Loucy (cell line): Measurements from ENCODE around the gene SYT6.

Experiments used
- CTCF ChIP-seq: fragments of 200-600 bp; sonication (generic); conservative IDR thresholded peaks from 2 replicates; pipeline ENCODE4 v1.5.1; 2014; ENCODE audit warnings: mild to moderate bottlenecking, antibody characterized with exemption, low read length
- EZH2phosphoT487 ChIP-seq: fragments of 200-600 bp; IDR thresholded peaks from 2 replicates; pipeline ENCODE4 v1.6.1; 2018; ENCODE audit warnings: antibody characterized with exemption, mild to moderate bottlenecking, moderate library complexity, borderline replicate concordance

DNA sequence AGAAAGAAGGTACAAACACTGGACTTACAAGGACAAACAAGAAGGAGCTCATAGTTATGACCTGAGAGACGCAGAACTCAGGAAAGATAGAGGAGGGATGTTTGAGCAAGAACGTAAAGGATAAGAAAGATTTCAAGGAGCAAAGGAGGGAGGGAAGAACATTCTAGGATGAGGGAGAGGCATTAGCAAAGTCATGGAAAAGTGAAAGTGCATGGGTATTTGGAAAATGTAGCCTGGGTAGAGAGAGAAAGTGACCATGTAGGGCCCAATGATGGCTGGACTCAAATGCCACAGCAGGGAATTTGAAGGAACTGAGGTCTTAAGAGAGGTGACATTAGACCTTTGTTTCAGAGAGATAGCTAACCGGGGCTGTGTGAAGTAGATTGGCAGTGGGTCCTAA, 76.5 kb downstream of the SYT6 start:
- no peak for TF ChIP-seq CTCF
- no peak for TF ChIP-seq EZH2phosphoT487
